HG02970 (cell line): Measurements from ENCODE around the gene MEGF9.
"Not testable (repeated sequence)": the region's sequence is repeated elsewhere in the genome, so short reads cannot be mapped to it uniquely, and the experiment has no call there.

ENCODE experiments used
- ATAC-seq: cut with Tn5 transposase; IDR thresholded peaks from one replicate; pipeline ENCODE4 v1.9.1; 2021; ENCODE audit warnings: mild to moderate bottlenecking, moderate library complexity, moderate number of reproducible peaks; ENCODE audit not compliant: unreplicated experiment, low FRiP score

The MEGF9 gene

DNA sequence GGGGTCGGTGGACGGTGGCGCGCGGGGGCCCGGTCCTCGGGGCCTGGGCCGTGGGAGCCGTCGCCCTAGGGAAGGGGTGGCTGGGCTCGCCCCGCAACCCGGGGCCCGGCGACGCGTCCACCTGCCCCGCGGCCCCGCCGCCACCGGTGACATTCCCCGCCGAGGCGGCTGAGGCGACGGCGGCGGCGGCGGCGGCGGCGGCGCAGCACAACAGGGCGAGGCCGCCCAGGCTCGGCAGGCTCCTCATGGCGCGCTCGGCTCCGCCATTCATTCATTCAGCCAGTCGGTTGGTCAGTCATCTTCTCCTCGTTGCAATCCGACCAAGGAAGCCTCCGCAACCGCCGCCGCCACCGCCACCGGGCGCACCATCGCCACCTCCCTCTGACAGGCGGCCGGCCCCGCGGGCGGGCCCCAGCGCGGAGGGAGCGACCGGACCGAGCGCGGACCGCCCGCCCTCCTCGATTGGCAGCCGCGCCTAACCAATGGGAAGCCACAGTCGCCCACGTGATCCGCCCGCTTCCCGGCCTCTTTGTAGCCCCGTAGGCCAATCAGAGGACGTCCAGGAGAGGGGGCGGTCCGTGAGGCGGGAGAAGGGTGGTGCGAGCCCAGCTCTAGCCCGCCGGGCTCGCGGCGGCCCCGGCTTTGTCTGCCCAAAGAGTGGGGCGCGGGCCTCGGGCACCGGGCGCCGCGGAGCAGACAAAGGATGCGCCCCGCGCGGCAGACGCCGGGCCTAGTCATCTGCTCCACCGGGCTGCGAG lies at the start of gene MEGF9:
TSS of gene MEGF9 (minus strand) at position 383 of the 758 bp plus-strand sequence. CDS start at position 271, 112 bp downstream.
- ATAC-seq, result peak; percentile 90

DNA sequence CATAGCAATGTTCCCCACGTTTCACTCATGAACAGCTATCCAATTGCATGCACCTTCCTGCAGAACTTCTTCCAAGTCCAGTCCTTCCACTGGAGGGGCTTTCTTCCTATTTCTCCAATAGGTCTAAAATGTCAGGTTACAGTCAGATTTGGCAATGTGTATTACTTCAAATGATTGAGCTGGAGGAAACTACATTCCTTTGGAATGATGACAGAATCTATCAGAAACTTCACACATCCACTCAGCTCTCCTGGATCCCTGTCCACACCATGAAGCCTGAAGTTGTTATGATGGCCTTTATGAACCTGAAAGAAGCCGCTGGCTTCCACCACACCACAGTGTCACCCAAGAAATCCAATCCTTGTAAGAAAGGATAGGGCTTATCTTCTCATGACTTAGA lies 46.7 kb upstream of the MEGF9 start:
- no peak for ATAC-seq

DNA sequence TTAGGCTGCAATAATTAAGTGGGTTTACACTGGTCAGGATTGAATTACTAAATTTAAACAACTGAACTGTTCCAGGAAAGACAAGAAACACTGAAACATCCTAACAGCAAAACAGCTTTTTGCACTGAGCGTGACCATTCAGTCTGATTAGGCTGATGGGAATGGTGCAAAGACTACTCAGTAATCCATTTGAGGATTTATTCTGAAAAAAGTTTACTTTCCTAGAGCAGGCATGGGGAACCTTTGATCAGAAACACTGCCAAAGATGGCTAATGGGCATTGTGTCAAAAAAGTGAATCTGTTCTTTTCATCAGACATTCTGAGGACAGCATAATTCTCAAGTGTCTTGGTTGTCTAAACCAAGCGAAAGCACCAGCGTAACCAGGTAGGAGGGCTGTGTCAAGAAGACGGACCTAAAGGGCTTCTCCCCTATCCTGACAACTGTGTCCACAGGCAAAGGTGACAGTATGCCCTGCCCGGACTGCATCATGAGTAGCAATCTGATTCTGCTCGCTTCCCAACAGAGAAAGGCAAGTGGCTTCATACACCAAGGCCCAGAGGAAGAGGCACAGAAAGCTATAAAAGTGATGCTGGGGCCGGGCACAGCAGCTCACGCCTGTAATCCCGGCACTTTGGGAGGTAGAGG lies 45.6 kb upstream of the MEGF9 start:
- no peak for ATAC-seq

DNA sequence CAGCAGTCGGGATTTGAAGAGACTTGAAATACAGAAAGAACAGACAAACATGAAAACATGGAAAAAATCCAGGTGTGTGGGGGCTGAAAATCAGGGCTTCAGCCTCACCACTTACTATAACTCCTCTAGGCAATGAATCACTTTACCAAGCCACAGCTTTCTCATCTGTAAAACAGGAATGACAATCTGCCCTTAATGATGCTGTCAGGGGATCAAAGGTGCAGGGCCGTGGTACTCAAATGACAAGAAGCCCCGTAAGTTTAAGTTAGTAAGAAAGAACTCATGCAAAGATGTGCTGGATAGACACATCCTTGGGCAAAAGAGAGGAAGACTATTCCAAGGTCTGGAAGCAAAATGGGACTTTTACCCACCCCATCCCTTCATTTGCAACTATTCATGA lies 44.3 kb upstream of the MEGF9 start:
- ATAC-seq, result no peak

DNA sequence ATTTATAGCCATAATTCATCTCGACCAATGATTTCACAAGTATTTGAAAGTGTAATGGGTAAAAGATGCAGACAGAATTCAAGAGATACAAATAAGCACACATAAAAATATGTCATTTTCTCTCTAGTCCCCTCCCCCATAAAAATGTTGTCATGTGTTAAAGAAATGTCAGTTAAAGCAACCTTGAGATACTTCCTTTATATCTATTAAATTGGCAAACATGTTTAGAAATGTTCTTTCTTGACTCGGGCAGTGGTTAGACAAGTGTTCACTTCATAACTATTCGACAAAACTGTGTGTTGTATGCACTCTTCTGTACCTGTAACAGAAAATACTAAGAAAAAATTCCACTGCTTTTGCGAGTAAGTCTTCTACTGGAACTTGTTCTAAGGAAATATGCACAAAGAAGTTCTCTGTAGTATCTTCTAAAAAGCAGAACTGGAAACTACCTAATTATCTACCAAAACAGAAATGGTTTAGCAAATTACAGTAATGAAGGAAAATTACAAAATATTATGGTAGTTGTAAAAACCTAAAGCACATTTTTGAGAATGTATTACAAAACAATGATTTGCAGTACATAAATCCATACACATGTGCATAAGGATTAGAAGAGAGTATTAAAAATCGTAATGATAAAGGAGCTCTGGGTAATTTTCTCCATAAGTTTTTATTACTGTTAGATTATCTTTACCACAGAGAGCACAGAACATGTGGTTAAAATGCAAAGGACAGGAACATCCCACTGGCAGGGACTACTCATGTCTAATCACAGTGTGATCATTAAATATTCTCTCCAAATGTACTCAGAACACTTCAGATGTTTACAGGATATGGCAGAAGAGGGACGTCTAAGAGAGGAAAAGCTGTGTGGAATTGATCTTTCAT lies 43.0 kb upstream of the MEGF9 start:
- ATAC-seq, result no peak

DNA sequence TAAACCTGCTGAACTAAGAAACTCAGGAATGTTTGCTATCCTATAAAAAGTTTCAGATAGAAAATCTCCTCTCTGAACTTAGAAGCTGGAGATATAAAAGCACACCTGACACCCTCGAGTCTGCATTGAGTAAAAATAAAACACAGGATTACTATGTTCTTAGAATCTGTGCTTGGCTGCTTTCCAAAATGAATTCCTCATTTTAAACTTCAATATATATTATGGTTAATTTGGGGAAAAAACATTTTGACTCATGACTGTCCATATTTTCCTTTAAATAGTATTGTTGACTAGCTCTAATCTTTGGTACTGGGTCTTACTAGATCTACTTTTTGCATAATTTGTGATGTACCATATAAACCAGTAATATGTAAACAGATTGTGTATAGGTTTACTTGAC lies 42.3 kb upstream of the MEGF9 start:
- ATAC-seq, result no peak

DNA sequence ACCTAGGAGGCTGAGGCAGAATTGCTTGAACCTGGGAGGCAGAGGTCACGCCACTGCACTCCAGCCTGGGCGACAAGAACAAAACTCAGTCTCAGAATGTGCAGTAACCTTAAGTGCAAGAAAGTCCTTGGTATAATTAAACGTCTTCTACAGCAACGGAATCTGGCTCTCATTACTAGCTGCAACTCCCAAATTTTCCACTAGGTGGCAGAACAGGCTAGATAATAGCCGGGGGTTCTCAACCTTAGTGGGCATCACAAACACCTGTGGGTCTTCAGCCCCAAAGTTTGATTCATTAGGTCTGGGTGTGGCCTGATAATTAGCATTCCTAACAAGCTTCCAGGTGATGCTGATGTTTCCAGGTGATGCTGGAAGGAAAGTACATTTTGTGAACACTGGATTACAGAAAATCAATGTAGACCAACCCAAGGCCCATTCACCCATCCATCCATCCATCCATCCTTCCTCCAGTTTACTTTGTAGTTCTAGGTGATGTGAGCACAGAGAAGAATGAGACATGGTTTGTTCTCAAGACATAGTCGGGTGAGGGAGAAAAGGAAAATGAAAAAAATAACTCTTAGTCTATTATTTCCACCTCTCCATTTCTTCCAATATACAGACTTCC lies 41.7 kb upstream of the MEGF9 start:
- no peak for ATAC-seq

DNA sequence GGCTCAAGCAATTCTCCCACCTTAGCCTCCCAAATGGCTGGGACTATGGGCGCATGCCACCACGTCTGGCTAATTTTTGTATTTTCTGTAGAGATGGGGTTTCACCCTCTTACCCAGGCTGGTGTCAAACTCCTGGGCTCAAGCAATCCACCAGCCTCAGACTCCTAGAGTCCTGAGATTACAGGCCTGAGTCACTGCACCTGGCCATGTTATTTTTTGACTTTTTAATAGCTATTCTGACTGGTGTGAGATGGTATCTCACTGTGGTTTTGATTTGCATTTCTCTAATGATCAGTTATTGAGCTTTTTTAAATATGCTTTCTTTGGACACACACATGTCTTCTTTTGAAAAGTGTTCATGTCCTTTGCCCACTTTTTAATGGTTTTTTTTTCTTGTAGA lies 40.8 kb upstream of the MEGF9 start:
- no peak for ATAC-seq

DNA sequence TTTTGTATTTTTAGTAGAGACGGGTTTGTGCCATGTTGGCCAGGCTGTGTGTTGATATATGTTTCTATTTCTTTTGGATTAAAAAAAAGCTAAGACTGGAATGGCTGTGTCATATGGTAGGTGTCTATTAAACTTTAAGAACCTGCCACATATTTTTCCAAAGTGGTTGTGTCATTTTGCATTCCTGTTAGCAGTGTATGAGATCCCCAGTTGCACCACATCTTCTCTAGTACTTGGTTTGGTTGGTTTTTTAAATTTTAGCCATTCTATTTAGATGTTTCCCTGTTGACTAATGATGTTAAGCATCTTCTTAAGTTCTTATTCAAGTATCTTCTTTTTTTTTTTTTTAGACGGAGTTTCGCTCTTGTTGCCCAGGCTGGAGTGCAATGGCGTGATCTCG lies 36.2 kb upstream of the MEGF9 start:
- ATAC-seq, result no peak

DNA sequence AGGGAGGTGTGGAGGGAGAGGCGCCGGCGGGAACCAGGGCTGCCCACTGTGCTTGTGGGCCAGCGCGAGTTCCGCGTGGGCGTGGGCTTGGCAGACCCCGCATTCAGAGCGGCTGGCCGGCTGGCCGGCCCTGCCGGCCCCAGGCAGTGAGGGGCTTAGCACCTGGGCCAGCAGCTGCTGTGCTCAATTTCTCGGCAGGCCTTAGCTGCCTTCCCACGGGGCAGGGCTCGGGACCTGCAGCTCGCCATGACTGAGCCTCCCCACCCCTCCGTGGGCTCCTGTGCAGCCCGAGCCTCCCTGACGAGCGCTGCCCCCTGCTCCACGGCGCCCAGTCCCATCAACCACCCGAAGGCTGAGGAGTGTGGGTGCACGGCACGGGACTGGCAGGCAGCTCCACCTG lies 32.1 kb upstream of the MEGF9 start:
- not testable (repeated sequence) for ATAC-seq

DNA sequence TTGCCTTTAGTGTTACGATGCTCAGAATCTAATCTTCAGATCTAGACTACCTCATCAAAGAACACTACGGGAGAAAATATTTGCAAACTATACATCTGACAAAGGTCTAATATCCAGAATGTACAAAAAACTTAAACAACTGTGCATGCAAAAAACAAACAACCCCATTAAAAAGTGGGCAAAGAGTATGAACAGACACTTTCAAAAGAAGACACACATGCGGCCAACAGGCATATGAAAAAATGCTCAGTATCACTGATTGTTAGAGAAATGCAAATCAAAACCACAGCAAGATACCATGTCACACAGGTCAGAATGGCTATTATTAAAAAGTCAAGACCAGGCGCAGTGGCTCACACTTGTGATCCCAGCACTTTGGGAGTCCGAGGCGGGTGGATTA lies 31.0 kb upstream of the MEGF9 start:
- no peak for ATAC-seq

DNA sequence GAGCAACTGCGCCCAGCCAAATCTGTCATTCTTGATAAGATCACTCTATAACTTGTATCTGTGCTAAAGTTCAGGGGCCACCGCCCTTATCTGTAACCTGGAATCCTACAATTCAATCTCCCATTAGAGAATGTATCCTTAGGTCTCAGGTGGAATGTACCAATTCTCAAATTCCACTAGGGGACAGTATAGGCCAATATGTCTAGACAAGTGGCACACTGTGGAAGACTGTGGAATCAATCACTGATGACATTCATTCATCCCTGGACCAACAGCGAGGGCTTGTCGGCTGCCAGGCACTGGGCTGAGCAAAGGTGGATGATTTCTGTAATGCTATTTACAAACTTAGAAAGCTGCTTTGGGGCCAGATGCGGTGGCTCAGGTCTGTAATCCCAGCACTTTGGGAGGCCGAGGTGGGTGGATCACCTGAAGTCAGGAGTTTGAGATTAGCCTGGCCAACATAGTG lies 28.7 kb upstream of the MEGF9 start:
- ATAC-seq, result no peak

DNA sequence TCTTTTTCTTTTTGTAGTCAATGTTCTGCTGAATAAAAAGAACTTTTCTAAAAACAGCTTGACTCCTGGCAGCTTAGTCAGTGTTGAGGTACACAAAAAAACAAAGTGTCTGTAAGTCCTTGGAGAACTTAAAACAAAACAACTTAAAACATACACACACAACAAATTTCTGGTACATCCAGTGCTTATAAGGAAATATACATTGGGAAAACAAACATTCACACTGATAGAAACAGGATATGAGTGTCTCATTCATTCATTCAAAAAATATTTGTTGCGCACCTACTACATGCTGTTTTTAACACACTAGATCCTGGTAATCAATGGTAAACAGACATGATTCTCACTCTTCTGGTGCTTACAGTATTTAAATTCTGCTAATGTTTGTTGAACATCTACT lies 27.4 kb upstream of the MEGF9 start:
- no peak for ATAC-seq

DNA sequence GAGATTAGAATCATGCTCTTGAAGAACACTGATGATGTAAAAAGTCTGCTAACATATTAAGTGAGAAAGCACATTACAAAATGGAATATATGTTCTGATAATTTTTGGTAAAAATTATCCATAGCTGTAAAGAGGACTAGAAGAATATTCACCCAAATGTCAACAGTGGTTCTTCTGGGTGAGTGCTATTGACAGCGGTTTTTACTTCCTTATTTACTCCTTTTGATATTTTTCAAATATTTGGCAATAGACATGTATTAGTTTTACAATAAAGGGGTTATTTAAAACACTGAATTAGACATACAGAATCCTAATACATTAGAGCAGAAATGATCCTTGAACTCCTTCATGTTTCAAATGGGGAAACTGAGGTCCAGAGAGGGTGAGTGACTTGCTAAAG lies 26.9 kb upstream of the MEGF9 start:
- no peak for ATAC-seq

DNA sequence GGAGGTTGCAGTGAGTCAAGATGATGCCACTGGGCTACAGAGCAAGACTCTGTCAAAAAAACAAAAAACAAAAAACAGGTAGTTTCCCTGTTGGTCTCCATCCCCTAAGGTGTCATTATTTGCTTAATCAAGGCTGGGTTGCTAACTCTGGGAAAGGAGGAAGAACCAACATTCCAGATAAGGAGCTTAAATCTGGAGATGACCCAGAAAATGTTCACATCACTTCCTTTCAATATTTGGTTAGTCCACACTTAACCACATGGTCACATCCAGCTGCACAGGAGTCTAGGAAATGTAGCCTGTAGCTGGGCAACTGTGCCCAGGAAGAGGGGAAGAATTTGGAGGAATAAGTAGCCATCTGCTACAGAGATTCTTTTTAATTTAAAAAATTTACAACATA lies 25.9 kb upstream of the MEGF9 start:
- ATAC-seq, result no peak

DNA sequence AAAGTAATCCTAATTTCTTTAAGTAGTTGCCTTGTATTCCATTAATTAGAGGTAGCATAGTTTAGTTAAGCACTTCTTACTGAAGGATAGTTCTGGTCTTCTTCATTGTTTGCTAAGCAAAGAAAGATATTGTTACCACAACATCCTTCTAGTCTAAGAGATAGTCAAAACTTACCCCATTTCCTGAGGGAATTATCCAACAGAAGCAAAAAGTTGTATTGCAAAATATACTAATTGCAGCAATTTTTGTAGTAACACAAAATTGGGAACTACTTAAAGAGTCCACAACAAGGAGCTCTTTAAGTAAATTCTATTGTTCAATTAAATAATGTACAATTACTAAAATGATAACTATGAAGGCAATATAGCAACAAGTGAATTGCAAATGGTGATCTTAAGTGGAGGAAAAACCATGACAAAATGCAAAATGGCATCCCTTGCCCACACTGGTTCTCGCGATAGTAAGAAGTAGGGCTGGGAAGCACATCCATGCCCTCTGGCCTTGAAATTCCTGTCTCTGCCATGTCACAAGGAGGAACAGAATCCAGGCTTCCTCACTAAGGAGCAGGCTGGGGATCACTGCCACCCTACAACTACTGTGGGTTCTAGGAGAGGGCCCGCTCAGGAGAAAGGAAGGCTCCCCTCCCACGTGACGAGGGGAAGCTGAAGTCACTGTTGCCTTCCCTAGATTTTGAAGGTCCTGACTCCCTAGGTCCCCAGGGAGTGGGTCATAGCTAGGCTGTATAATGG lies 23.3 kb upstream of the MEGF9 start:
- no peak for ATAC-seq

DNA sequence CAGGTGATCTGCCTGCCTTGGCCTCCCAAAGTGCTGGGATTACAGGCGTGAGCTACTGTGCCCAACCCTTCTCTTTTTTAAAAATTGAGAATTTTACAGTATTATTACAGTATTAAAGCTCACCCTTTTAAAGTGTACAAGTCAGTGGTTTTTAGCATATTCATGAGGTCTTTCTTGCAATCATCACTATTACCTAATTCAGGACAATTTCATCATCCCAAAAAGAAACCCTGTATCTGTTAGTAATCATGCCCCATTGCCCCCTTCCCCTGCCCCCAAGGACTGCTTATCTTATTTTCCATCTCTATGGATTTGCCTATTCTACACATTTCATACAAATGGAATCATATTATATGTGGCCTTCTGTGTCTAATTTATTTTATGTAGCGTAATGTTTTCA lies 22.6 kb upstream of the MEGF9 start:
- ATAC-seq, result no peak

DNA sequence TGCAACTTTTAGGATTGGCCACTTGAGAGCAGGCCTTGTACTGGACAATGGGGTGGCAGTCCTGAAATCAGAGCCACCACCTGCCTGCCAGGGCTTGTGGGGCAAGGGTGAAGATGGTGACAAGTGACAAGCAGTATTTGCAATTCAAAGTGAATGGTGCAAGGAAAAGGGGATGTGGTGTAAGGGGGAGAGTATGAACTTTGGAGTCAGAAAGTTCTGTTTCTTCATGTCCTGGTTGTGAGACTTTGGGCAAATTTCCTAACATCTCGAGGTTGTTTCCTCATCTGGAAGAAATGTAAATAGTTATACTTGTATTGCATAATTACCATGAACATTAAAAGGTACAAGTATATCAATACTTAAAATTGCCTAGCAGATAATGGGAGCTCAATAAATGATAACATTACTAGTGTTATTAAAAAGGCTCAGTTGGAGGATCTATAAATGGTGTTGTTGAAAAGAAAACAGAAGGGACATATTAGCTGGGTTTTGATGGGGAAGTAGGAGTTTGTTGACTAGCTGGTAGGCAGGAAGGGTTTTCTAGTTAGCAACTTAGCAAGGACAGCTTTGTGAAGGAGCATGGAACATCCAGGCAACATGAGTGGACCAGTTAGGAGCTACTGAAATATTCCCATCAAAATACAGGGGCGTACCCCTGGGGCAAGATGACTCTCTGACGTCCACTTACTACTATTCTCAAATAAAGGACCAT lies 21.3 kb upstream of the MEGF9 start:
- ATAC-seq, result no peak

DNA sequence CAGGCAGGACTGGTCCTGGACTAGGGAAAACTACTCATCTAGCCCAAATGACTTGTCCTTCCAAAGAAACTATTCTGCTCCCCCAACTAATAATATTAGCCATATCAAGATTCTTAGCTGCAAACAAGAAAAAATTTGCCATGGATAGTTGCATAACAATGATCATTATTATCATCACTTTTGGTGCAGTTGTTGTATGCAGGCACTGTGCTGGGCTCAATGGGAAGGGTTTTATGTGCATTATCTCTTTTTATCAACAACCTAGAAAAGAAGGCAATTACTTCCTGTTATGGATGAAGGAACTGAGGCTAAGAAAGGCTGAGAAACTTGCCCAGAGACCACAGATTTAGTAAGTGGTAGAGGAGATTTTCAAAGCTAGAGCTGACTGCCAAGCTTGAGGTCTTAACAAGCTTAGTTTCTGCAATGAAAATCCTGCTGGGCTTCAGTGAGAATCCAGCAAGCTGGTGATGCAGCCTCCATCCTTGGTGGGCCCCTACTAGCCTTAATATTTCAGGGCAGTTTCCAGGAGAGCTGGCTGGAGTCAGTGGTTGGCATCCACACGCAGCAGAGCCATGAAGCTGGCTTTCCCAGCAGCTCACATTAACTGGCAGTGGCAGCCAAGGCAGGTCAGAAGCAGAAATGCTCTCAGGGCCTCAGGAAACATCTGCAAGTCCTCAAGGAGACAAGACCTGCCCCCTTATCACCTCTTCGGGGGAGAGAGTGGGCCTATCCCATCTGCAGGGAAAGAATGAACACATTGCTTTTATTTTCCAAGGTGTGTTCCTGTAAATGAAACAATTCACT lies 20.5 kb upstream of the MEGF9 start:
- no peak for ATAC-seq
